Glutamatergic neuron (in vitro differentiated cells): Measurements from ENCODE around the gene XIAP. TPM values are rescaled to one million over a fixed set of nuclear protein-coding genes. Genes with fewer than 3 reads are reported as not detected.

Experiments used
- total RNA-seq: library from RNA; stranded (reverse); fragmentation: NEBNext Ultra II Directional; extraction: Animal tissue kit (Norgen Biotek cat#: 25700); gene quantifications from one replicate; pipeline ENCODE4 v1.2.1, GENCODE V29; 2021; ENCODE audit not compliant: unreplicated experiment

Gene XIAP
- total RNA-seq, 1 donor from 2014 or later = 37.1 TPM

Other genes with a start within 250 kb of the XIAP start
- gene THOC2, start 127.0 kb upstream of the XIAP start, total RNA-seq = 69.5 TPM
- gene STAG2, start 101.7 kb downstream of the XIAP start, total RNA-seq = 49.0 TPM